Smooth muscle cell of the brain vasculature (primary cell): Measurements from ENCODE around the gene NUDT15.
"Not testable (repeated sequence)": the region's sequence is repeated elsewhere in the genome, so short reads cannot be mapped to it uniquely, and the experiment has no call there.

Experiments
- DNase-seq: peaks from one replicate; pipeline ENCODE4 v3.0.0-alpha.2; 2012; ENCODE audit warnings: low read depth, low spot score

Gene NUDT15

GRCh38 chr13:48042894-48043293 lies 5.4 kb downstream of the NUDT15 start:
- DNase-seq, result no peak

- DNase-seq, result no peak
Observed at GRCh38 chr13:48043789-48044503, 6.4 kb downstream of the NUDT15 start.

GRCh38 chr13:48050550-48050949 lies 13.0 kb downstream of the NUDT15 start:
- DNase-seq, result no peak

- no peak for DNase-seq
Observed at GRCh38 chr13:48054601-48055000, 17.1 kb downstream of the NUDT15 start.

- DNase-seq, result no peak
Observed at GRCh38 chr13:48055712-48056111, 18.2 kb downstream of the NUDT15 start.

- DNase-seq, result not testable (repeated sequence)
Observed at GRCh38 chr13:48058536-48058935, 21.0 kb downstream of the NUDT15 start.

- DNase-seq, result not testable (repeated sequence)
Observed at GRCh38 chr13:48059951-48060350, 22.4 kb downstream of the NUDT15 start.

GRCh38 chr13:48066310-48066989 lies 28.9 kb downstream of the NUDT15 start:
- no peak for DNase-seq

- DNase-seq, result no peak
Observed at GRCh38 chr13:48068036-48068435, 30.5 kb downstream of the NUDT15 start.

GRCh38 chr13:48068952-48069351 lies 31.4 kb downstream of the NUDT15 start:
- no peak for DNase-seq

GRCh38 chr13:48069573-48069972 lies 32.0 kb downstream of the NUDT15 start:
- no peak for DNase-seq

GRCh38 chr13:48070942-48071341 lies 33.4 kb downstream of the NUDT15 start:
- DNase-seq, result no peak

- no peak for DNase-seq
Observed at GRCh38 chr13:48072304-48072703, 34.8 kb downstream of the NUDT15 start.

GRCh38 chr13:48072787-48073186 lies 35.3 kb downstream of the NUDT15 start:
- DNase-seq, result no peak

GRCh38 chr13:48074006-48074405 lies 36.5 kb downstream of the NUDT15 start:
- no peak for DNase-seq

GRCh38 chr13:48078251-48078656 lies 40.7 kb downstream of the NUDT15 start:
- DNase-seq, result no peak

GRCh38 chr13:48081739-48082138 lies 44.2 kb downstream of the NUDT15 start:
- DNase-seq, result no peak

- no peak for DNase-seq
Observed at GRCh38 chr13:48086272-48086671, 48.7 kb downstream of the NUDT15 start.

GRCh38 chr13:48093588-48093987 lies 56.1 kb downstream of the NUDT15 start:
- DNase-seq, result no peak

GRCh38 chr13:48094404-48094780 lies 56.9 kb downstream of the NUDT15 start:
- DNase-seq, result no peak

GRCh38 chr13:48094781-48095502 lies 57.4 kb downstream of the NUDT15 start, which contains the start of gene MED4:
Gene MED4 (minus strand): TSS chr13:48095104. CDS start chr13:48095078, 26 bp downstream.
- peak; percentile 92 for DNase-seq

GRCh38 chr13:48096670-48097069 lies 59.1 kb downstream of the NUDT15 start:
- DNase-seq, result no peak
